IMR-90 (cell line): ENCODE results near the gene ABHD16B. TPM values are rescaled to one million over a fixed set of nuclear protein-coding genes. Genes with fewer than 3 reads are reported as not detected.
A peak's percentile ranks its signal among the peaks of the same experiment; 100 is the strongest.

Experiments used
- ATAC-seq: fragments of 200-7000 bp; cut with Tn5 transposase; 2 replicates; pipeline ENCODE4 v1.9.1; 2020; ENCODE audit warnings: low read depth, mild to moderate bottlenecking, moderate library complexity
- BruUV-seq: library from RNA; stranded (reverse); fragments of 400-500 nt; replicated peaks from 2 replicates; lab custom pipeline; 2021; lab: Mats Ljungman, UMichigan
- CTCF ChIA-PET: fragments of 300-600 bp; formaldehyde crosslinking; extraction: SDS; loops from one replicate; lab custom pipeline; 2021; ENCODE audit warnings: antibody characterized with exemption; lab: Yijun Ruan, JAX
- POLR2A ChIA-PET: fragments of 300-600 bp; sonication (Branson Sonifier 250); formaldehyde crosslinking; loops from one replicate; lab custom pipeline; 2022; ENCODE audit warnings: antibody characterized with exemption; ENCODE audit not compliant: unreplicated experiment; lab: Charles Lee
- DNase-seq: peaks from one replicate; pipeline ENCODE4 v3.0.0; 2013
- H2AFZ ChIP-seq: replicated peaks from 2 replicates; pipeline ENCODE3; 2013; ENCODE audit warnings: low read length, mild to moderate bottlenecking; ENCODE audit not compliant: poor library complexity
- H2AK5ac ChIP-seq: 2 replicates; pipeline ENCODE4 v1.6.1; 2013; ENCODE audit warnings: low read depth, low read length, inconsistent platforms
- H2AK9ac ChIP-seq: replicated peaks from 2 replicates; pipeline ENCODE3; 2013; ENCODE audit warnings: mild to moderate bottlenecking, low read depth, low read length, moderate library complexity; ENCODE audit not compliant: poor library complexity
- H2BK120ac ChIP-seq: 2 replicates; pipeline ENCODE4 v1.6.1; 2013; ENCODE audit warnings: low read depth, low read length, inconsistent platforms
- H2BK15ac ChIP-seq: 3 replicates; pipeline ENCODE4 v1.6.1; 2013; ENCODE audit warnings: low read depth, low read length, inconsistent platforms
- H2BK20ac ChIP-seq: 2 replicates; pipeline ENCODE4 v1.6.1; 2013; ENCODE audit warnings: low read depth, mild to moderate bottlenecking, inconsistent platforms, low read length, moderate library complexity
- H2BK5ac ChIP-seq: 2 replicates; pipeline ENCODE4 v1.6.1; 2013; ENCODE audit warnings: mild to moderate bottlenecking, low read depth, low read length, inconsistent platforms; ENCODE audit not compliant: poor library complexity, severe bottlenecking
- H3K14ac ChIP-seq: replicated peaks from 2 replicates; pipeline ENCODE4 v1.6.1; 2013; ENCODE audit warnings: low read depth, low read length, inconsistent platforms
- H3K18ac ChIP-seq: 2 replicates; pipeline ENCODE4 v1.6.1; 2013; ENCODE audit warnings: low read depth, low read length, control low read depth
- H3K23ac ChIP-seq: 2 replicates; pipeline ENCODE4 v1.6.1; 2013; ENCODE audit warnings: low read depth, low read length, inconsistent platforms
- H3K27ac ChIP-seq: 2 replicates; pipeline ENCODE4 v1.5.1; 2013; ENCODE audit warnings: mild to moderate bottlenecking, control low read depth, low read length; ENCODE audit not compliant: insufficient read depth
- H3K27me3 ChIP-seq: 2 replicates; pipeline ENCODE4 v1.6.1; 2013; ENCODE audit warnings: low read length; ENCODE audit not compliant: control insufficient read depth, insufficient read depth
- H3K36me3 ChIP-seq: 2 replicates; pipeline ENCODE4 v1.6.1; 2013; ENCODE audit warnings: low read length, mixed read lengths; ENCODE audit not compliant: control insufficient read depth, insufficient read depth
- H3K4ac ChIP-seq: 2 replicates; pipeline ENCODE4 v1.6.1; 2013; ENCODE audit warnings: low read depth, low read length, inconsistent platforms
- H3K4me1 ChIP-seq: 2 replicates; pipeline ENCODE4 v1.6.1; 2013; ENCODE audit warnings: low read length, mixed read lengths; ENCODE audit not compliant: control insufficient read depth, insufficient read depth
- H3K4me2 ChIP-seq: 2 replicates; pipeline ENCODE4 v1.6.1; 2013; ENCODE audit warnings: low read depth, mild to moderate bottlenecking, control low read depth, low read length, moderate library complexity
- H3K4me3 ChIP-seq: 2 replicates; pipeline ENCODE4 v1.5.1; 2013; ENCODE audit warnings: low read depth, mild to moderate bottlenecking, control low read depth, low read length, moderate library complexity; ENCODE audit not compliant: insufficient read depth
- H3K56ac ChIP-seq: 2 replicates; pipeline ENCODE4 v1.6.1; 2013; ENCODE audit warnings: low read length, inconsistent platforms; ENCODE audit not compliant: insufficient read depth; ENCODE audit errors: extremely low read depth
- H3K79me1 ChIP-seq, 2 experiments: 2 replicates each; pipeline ENCODE4 v1.6.1; 2013; ENCODE audit warnings: low read length in 2 of 2, inconsistent platforms in 1 of 2, low read depth in 1 of 2
- H3K9ac ChIP-seq: 2 replicates; pipeline ENCODE4 v1.6.1; 2013; ENCODE audit warnings: low read depth, low read length, control low read depth
- H3K9me1 ChIP-seq: 2 replicates; pipeline ENCODE4 v1.6.1; 2013; ENCODE audit warnings: low read length, inconsistent platforms; ENCODE audit not compliant: insufficient read depth
- H3K9me3 ChIP-seq: 2 replicates; pipeline ENCODE4 v1.6.1; 2013; ENCODE audit warnings: low read length; ENCODE audit not compliant: control insufficient read depth, insufficient read depth
- H4K20me1 ChIP-seq: 2 replicates; pipeline ENCODE4 v1.6.1; 2013; ENCODE audit warnings: low read length, inconsistent platforms; ENCODE audit not compliant: insufficient read depth
- H4K5ac ChIP-seq: 2 replicates; pipeline ENCODE4 v1.6.1; 2013; ENCODE audit warnings: mild to moderate bottlenecking, low read depth, low read length, control low read depth
- H4K8ac ChIP-seq, 2 experiments: 2 replicates each; pipeline ENCODE4 v1.6.1; 2013; ENCODE audit warnings: low read depth in 2 of 2, low read length in 2 of 2, control low read depth in 1 of 2, inconsistent platforms in 1 of 2
- H4K91ac ChIP-seq: 2 replicates; pipeline ENCODE4 v1.6.1; 2013; ENCODE audit warnings: low read depth, low read length, inconsistent platforms; ENCODE audit not compliant: insufficient read depth
- BHLHE40 ChIP-seq: fragments of 150-350 bp; IDR thresholded peaks from 2 replicates; pipeline ENCODE4 v1.6.1; 2016; ENCODE audit warnings: mild to moderate bottlenecking, low read depth, low read length
- CHD1 ChIP-seq: IDR thresholded peaks from 2 replicates; pipeline ENCODE4 v1.6.1; 2012; ENCODE audit warnings: low read depth, low read length, improper control_type of control experiment
- FOS ChIP-seq: fragments of 150-350 bp; IDR thresholded peaks from 2 replicates; pipeline ENCODE4 v1.6.1; 2016; ENCODE audit warnings: low read depth, low read length
- MAFK ChIP-seq: IDR thresholded peaks from 2 replicates; pipeline ENCODE4 v1.6.1; 2012; ENCODE audit warnings: low read depth, low read length, improper control_type of control experiment
- MAZ ChIP-seq: IDR thresholded peaks from 2 replicates; pipeline ENCODE4 v1.6.1; 2012; ENCODE audit warnings: low read depth, mild to moderate bottlenecking, low read length, improper control_type of control experiment, moderate library complexity, borderline replicate concordance
- MXI1 ChIP-seq: IDR thresholded peaks from 2 replicates; pipeline ENCODE4 v1.6.1; 2012; ENCODE audit warnings: low read depth, mild to moderate bottlenecking, low read length, moderate library complexity, borderline replicate concordance
- NFE2L2 ChIP-seq: fragments of 150-350 bp; IDR thresholded peaks from 2 replicates; pipeline ENCODE4 v1.6.1; 2016; ENCODE audit warnings: low read depth, mild to moderate bottlenecking, low read length
- POLR2A ChIP-seq: IDR thresholded peaks from 2 replicates; pipeline ENCODE4 v1.6.1; 2012; ENCODE audit warnings: mild to moderate bottlenecking, low read depth, low read length
- RAD21 ChIP-seq: IDR thresholded peaks from 2 replicates; pipeline ENCODE4 v1.6.1; 2012; ENCODE audit warnings: low read length, improper control_type of control experiment
- RCOR1 ChIP-seq: IDR thresholded peaks from 2 replicates; pipeline ENCODE4 v1.6.1; 2012; ENCODE audit warnings: mild to moderate bottlenecking, low read length, improper control_type of control experiment; ENCODE audit not compliant: insufficient replicate concordance
- RFX5 ChIP-seq: IDR thresholded peaks from 2 replicates; pipeline ENCODE4 v1.8.0; 2012; ENCODE audit warnings: low read depth, mild to moderate bottlenecking, low read length, moderate library complexity
- SMC3 ChIP-seq: fragments of 150-350 bp; IDR thresholded peaks from 2 replicates; pipeline ENCODE4 v1.6.1; 2016; ENCODE audit warnings: low read depth, mild to moderate bottlenecking, antibody characterized with exemption, low read length, moderate library complexity
- WGBS, 2 experiments: methylation state at CpG; one replicate each; pipeline versions ENCODE4 v1.1.5 to v1.1.7; 2013; ENCODE audit warnings: missing lambda C conversion rate in 2 of 2; ENCODE audit not compliant: insufficient read length in 1 of 2; ENCODE audit errors: extremely low coverage in 2 of 2; 5-methylcytosine and 5-hydroxymethylcytosine counted together
- dilution Hi-C: fragments of 300-500 bp; cut with HindIII; formaldehyde crosslinking; loops from one replicate; pipeline ENCODE4 v1.14.3; 2018; ENCODE audit warnings: low sequenced_read_pairs; ENCODE audit not compliant: unreplicated experiment
- in situ Hi-C: fragments of 300-500 bp; cut with MboI; formaldehyde crosslinking; loops from 3 replicates; pipeline ENCODE4 v1.14.3; 2019; ENCODE audit warnings: low sequenced_read_pairs, inconsistent platforms, mixed read lengths
- intact Hi-C: fragments of 100-400 bp; cut with micrococcal nuclease; formaldehyde crosslinking; loops from 2 replicates; pipeline ENCODE4 v1.10.0; 2022
- polyA plus RNA-seq, 3 experiments: library from polyadenylated mRNA; depleted of rRNA; stranded (reverse); fragments of >200 nt; gene quantifications; 2 replicates each; pipeline ENCODE4 v1.2.3, GENCODE V29; 2012; ENCODE audit warnings: low replicate concordance in 1 of 3
- total RNA-seq: library from RNA; depleted of rRNA; stranded (reverse); fragments of >200 nt; gene quantifications from 2 replicates; pipeline ENCODE4 v1.2.3, GENCODE V29; 2012
- TF ChIP-seq, protein P1 (sequence below): fragments of 150-350 bp; IDR thresholded peaks from 2 replicates; pipeline ENCODE4 v1.6.1; 2016; ENCODE audit warnings: low read depth, mild to moderate bottlenecking, low read length, moderate library complexity, borderline replicate concordance
- TF ChIP-seq, protein P2 (sequence below): conservative IDR thresholded peaks from 2 replicates; pipeline ENCODE4 v1.5.1; 2012; ENCODE audit warnings: mild to moderate bottlenecking, low read depth, low read length, improper control_type of control experiment
- TF ChIP-seq, protein P3 (sequence below): fragments of 150-350 bp; IDR thresholded peaks from 2 replicates; pipeline ENCODE4 v1.6.1; 2017; ENCODE audit warnings: mild to moderate bottlenecking, antibody characterized with exemption, low read length, low read depth

The ABHD16B gene
- total and polyA plus RNA-seq, 2 of the 4 experiments (the other 2 are of a cell fraction) = 0.05 TPM; not detected in 1

DNA sequence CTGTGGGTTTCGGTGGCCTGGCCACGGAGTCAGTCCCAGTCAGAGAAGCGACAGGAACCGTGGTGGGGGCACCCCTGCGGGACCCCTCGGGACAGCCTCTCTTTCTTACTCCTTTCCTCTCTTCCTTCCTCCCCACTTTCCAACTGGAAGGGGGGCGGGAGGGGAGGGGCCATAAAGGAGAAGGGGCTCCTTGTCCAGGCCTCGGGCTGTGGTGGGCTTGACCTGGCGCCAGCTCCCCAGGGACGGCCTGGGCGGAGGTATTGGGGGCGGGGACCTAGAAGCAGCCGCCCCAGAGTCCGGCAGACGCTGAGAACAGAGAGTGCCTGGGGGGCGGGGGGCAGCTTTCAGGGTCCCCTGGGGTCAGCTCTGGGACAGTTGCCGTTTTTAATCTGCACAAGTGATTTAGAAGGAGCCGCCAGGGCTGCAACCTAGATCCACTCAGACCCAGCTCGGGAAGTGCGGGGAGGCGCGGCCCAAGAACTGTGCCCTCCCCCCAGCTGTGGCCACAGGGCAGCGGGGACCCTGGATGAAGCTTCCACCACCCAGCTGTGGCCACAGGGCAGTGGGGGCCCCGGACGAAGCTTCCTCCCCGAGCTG, 6.4 kb upstream of the ABHD16B start:
- Histone ChIP-seq H2BK5ac (no peak overlapping the region), H3K36me3 (no peaks in the 10 kb centered on the region), H3K18ac (no peak overlapping the region; the same call in 1 of the 2 replicates), H2BK120ac (0 out of 2 replicates have a peak overlapping the region, but pooled peaks have one; percentile 15), H2AK5ac (peak overlapping the region; percentile 50; the same call in 1 of the 2 replicates), H3K4ac (peak overlapping the region; percentile 22; the same call in 1 of the 2 replicates), H3K56ac (no peak overlapping the region), H3K9ac (no peak overlapping the region), H4K20me1 (no peaks in the 10 kb centered on the region; the same call in 1 of the 2 replicates), H4K8ac (peak overlapping the region; percentile 21 to 39; a peak in 1 of 4 replicates), H3K4me2 (no peak overlapping the region), H2AFZ (peak overlapping the region; percentile 78), H3K14ac (peak overlapping the region; percentile 65; the same call in 1 of the 2 replicates), H3K9me1 (no peaks in the 10 kb centered on the region), H4K91ac (no peak overlapping the region), H2AK9ac (peak overlapping the region; percentile 28), H4K5ac (peak overlapping the region; percentile 60), H3K4me1 (peaks cover 27% of the 10 kb centered on the region), H3K27me3 (no peaks in the 10 kb centered on the region; the same call in 1 of the 2 replicates), H2BK20ac (no peak overlapping the region), H3K27ac (no peak overlapping the region), H3K23ac (peak overlapping the region; percentile 16; the same call in 1 of the 2 replicates), H3K79me1 (no peaks in the 10 kb centered on the region), H3K9me3 (no peaks in the 10 kb centered on the region), H3K4me3 (no peak overlapping the region), H2BK15ac (no peak overlapping the region)
- CTCF ChIA-PET = interaction anchor here (1.2 kb wide), 1 partner anchor 9 kb away, joined by 3 read pairs; no protein-coding TSS in a partner anchor
- dilution Hi-C loops (no loop called here), intact Hi-C loops (no loop called here), in situ Hi-C loops (loop anchor here (5.0 kb wide), 1 partner anchor 73 kb away; no protein-coding TSS in a partner anchor)
- BruUV-seq = no TSS peak
- ATAC-seq (peak; percentile 37), DNase-seq (no peak)
- POLR2A ChIA-PET = no interaction called here
- 27% methylated on average over 13 of the region's 26 CpGs; no CpG with 5 or more reads in 1 of the 2 experiments for WGBS, 2 experiments
- TF ChIP-seq, protein P1, sequence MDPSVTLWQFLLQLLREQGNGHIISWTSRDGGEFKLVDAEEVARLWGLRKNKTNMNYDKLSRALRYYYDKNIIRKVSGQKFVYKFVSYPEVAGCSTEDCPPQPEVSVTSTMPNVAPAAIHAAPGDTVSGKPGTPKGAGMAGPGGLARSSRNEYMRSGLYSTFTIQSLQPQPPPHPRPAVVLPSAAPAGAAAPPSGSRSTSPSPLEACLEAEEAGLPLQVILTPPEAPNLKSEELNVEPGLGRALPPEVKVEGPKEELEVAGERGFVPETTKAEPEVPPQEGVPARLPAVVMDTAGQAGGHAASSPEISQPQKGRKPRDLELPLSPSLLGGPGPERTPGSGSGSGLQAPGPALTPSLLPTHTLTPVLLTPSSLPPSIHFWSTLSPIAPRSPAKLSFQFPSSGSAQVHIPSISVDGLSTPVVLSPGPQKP = no peak
- TF ChIP-seq RCOR1 (no peak), MAFK (no peak), RFX5 (no peak), BHLHE40 (no peak), SMC3 (no peak), POLR2A (no peak), RAD21 (no peak), CHD1 (no peak), FOS (no peak), NFE2L2 (no peak), MAZ (no peak), MXI1 (no peak)
- TF ChIP-seq, protein P2, sequence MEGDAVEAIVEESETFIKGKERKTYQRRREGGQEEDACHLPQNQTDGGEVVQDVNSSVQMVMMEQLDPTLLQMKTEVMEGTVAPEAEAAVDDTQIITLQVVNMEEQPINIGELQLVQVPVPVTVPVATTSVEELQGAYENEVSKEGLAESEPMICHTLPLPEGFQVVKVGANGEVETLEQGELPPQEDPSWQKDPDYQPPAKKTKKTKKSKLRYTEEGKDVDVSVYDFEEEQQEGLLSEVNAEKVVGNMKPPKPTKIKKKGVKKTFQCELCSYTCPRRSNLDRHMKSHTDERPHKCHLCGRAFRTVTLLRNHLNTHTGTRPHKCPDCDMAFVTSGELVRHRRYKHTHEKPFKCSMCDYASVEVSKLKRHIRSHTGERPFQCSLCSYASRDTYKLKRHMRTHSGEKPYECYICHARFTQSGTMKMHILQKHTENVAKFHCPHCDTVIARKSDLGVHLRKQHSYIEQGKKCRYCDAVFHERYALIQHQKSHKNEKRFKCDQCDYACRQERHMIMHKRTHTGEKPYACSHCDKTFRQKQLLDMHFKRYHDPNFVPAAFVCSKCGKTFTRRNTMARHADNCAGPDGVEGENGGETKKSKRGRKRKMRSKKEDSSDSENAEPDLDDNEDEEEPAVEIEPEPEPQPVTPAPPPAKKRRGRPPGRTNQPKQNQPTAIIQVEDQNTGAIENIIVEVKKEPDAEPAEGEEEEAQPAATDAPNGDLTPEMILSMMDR = no peak
- TF ChIP-seq, protein P3, sequence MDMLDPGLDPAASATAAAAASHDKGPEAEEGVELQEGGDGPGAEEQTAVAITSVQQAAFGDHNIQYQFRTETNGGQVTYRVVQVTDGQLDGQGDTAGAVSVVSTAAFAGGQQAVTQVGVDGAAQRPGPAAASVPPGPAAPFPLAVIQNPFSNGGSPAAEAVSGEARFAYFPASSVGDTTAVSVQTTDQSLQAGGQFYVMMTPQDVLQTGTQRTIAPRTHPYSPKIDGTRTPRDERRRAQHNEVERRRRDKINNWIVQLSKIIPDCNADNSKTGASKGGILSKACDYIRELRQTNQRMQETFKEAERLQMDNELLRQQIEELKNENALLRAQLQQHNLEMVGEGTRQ = no peak
